ENCODE results near the gene UTP11.

UTP11 gene

GRCh38 chr1:38034871-38035270 lies 22.3 kb downstream of the UTP11 start:
- no peaks in the 10 kb centered on the region for H3K36me3 ChIP-seq
- H3K27ac ChIP-seq = no peak overlapping the region
- peak overlapping the region in 1 of 11 experiments; percentile 42; a peak in 1 of 22 replicates for H3K4me2 ChIP-seq
- no peak for TF ChIP-seq Cebpa-rat (IDR thresholded peaks at IDR 0.05)
- H3K4me3 ChIP-seq = no peak overlapping the region
- peaks cover 0 to 6% (median 0%) of the 10 kb centered on the region in 11 experiments; a peak in 4 of 22 replicates for H3K27me3 ChIP-seq
- H3K4me1 ChIP-seq = peaks cover 20 to 57% (median 45%) of the 10 kb centered on the region in 10 experiments
- peaks cover 0 to 10% (median 0%) of the 10 kb centered on the region in 11 experiments; a peak in 7 of 22 replicates for H4K20me1 ChIP-seq
- H3K9ac ChIP-seq = no peak overlapping the region
- no peaks in the 10 kb centered on the region for H3K9me3 ChIP-seq (replicated peaks in 1 of 11)

GRCh38 chr1:38037221-38037939 lies 24.8 kb downstream of the UTP11 start:
- no peak overlapping the region for H3K4me3 ChIP-seq
- no peak overlapping the region for H3K27ac ChIP-seq
- TF ChIP-seq Cebpa-rat (IDR thresholded peaks at IDR 0.05) = no peak
- peaks cover 17 to 24% (median 19%) of the 10 kb centered on the region in 11 experiments for H3K27me3 ChIP-seq
- H3K4me2 ChIP-seq = 0 out of 22 replicates have a peak overlapping the region, but pooled peaks of 1 of the 11 experiments have one; percentile 10
- peaks cover 0 to 32% (median 26%) of the 10 kb centered on the region in 10 experiments; a peak in 18 of 20 replicates for H3K4me1 ChIP-seq
- no peak overlapping the region for H3K9ac ChIP-seq
- no peaks in the 10 kb centered on the region for H3K36me3 ChIP-seq
- H3K9me3 ChIP-seq (replicated peaks in 1 of 11) = no peaks in the 10 kb centered on the region
- peaks cover 0 to 17% (median 3%) of the 10 kb centered on the region in 11 experiments; a peak in 8 of 22 replicates for H4K20me1 ChIP-seq

DNA sequence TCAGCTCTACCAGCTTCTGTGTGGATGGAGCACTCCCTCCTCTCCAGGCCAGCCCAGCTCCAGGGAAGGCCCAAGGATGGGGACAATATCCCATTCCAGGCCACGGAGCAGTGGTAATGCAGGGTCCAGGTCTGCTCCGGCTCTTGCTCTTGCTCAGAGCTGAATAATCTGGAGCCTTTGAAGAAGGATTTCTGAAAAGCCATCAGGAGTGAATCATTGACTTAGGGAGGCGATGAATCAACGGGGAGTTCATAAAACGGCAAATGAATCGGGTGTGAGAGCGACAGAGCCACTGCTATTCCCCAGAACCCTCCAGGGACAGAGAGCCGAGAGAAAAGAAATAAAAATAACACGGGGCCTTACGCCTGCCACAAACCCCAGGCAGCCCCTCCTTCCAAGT lies 26.3 kb downstream of the UTP11 start:
- TF ChIP-seq Cebpa-rat (IDR thresholded peaks at IDR 0.05) = no peak
- H3K4me1 ChIP-seq = peaks cover 0 to 24% (median 19%) of the 10 kb centered on the region in 10 experiments; a peak in 16 of 20 replicates
- no peaks in the 10 kb centered on the region for H3K9me3 ChIP-seq (replicated peaks in 1 of 11)
- H3K9ac ChIP-seq = 0 out of 22 replicates have a peak overlapping the region, but pooled peaks of 1 of the 11 experiments have one; percentile 18
- H3K36me3 ChIP-seq = no peaks in the 10 kb centered on the region
- H3K4me3 ChIP-seq = no peak overlapping the region
- peak overlapping the region in 9 of 11 experiments; percentile 30 to 84 (median 64); a peak in 18 of 22 replicates for H3K4me2 ChIP-seq
- peaks cover 32 to 39% (median 34%) of the 10 kb centered on the region in 11 experiments for H3K27me3 ChIP-seq
- no peak overlapping the region for H3K27ac ChIP-seq
- H4K20me1 ChIP-seq = peaks cover 0 to 29% (median 11%) of the 10 kb centered on the region in 11 experiments; a peak in 14 of 22 replicates

GRCh38 chr1:38039331-38040088 lies 27.0 kb downstream of the UTP11 start:
- peaks cover 38 to 45% (median 40%) of the 10 kb centered on the region in 11 experiments for H3K27me3 ChIP-seq
- no peak overlapping the region for H3K9ac ChIP-seq
- peaks cover 0 to 35% (median 17%) of the 10 kb centered on the region in 11 experiments; a peak in 16 of 22 replicates for H4K20me1 ChIP-seq
- no peak for TF ChIP-seq Cebpa-rat (IDR thresholded peaks at IDR 0.05)
- H3K27ac ChIP-seq = no peak overlapping the region
- H3K4me2 ChIP-seq = peak overlapping the region in 8 of 11 experiments; percentile 37 to 84 (median 70); a peak in 13 of 22 replicates
- H3K4me3 ChIP-seq = no peak overlapping the region
- H3K9me3 ChIP-seq (replicated peaks in 1 of 11) = no peaks in the 10 kb centered on the region
- H3K36me3 ChIP-seq = no peaks in the 10 kb centered on the region
- peaks cover 4 to 19% (median 16%) of the 10 kb centered on the region in 10 experiments; a peak in 17 of 20 replicates for H3K4me1 ChIP-seq

DNA sequence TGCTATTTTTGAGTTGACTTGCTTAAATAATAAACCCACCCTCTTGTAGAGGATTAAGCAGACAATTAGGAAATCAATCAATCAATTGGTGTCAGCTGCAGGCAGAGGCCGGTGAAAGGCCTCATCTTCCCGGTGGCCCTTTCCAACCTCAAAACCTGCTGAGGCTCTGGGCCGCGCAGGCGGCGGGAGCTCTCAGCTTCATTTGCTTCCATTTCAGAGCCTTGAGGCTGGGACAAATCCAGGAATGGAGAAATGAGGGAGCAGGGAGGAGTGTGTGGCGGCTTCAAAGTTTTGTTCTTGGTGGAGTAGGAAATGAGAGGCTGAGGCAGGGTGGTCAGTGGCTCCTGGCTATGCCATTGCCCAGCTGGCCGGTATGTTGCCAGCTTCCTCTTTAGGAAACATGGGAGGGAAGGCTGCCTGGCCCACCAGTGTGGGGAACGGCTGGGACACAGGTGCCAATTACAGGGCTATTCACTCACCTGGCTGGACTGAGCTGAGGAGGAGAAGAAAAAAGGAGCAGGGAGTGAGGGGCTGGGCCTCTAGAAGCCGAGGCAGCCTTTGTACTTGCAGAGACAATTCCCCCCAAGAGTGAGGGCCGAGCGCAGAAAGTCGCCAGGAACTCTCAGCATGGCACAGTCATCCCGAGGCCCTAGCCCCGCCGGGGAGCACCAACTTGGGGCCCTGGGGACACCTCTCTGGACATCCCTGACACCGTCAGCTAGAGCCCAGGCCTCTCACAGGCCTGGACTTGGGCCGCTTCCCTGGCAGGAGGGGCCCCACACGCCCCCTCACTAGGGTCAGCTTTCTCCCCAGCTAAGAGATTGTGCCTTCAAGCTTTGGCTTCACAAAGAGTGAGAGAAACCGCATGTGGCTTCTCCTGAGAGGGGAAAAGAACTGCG lies 29.7 kb downstream of the UTP11 start:
- Histone ChIP-seq H4K20me1 (peaks cover 0 to 55% (median 38%) of the 10 kb centered on the region in 11 experiments; a peak in 18 of 22 replicates), H3K9me3 (replicated peaks in 1 of 11) (peaks cover 0 to 9% (median 0%) of the 10 kb centered on the region in 11 experiments; a peak in 4 of 22 replicates), H3K27me3 (peaks cover 64 to 72% (median 66%) of the 10 kb centered on the region in 11 experiments), H3K36me3 (no peaks in the 10 kb centered on the region), H3K4me1 (peaks cover 18 to 38% (median 29%) of the 10 kb centered on the region in 10 experiments; a peak in 18 of 20 replicates), H3K4me2 (no peak overlapping the region), H3K9ac (no peak overlapping the region), H3K4me3 (no peak overlapping the region), H3K27ac (no peak overlapping the region)
- no peak for TF ChIP-seq Cebpa-rat (IDR thresholded peaks at IDR 0.05)

DNA sequence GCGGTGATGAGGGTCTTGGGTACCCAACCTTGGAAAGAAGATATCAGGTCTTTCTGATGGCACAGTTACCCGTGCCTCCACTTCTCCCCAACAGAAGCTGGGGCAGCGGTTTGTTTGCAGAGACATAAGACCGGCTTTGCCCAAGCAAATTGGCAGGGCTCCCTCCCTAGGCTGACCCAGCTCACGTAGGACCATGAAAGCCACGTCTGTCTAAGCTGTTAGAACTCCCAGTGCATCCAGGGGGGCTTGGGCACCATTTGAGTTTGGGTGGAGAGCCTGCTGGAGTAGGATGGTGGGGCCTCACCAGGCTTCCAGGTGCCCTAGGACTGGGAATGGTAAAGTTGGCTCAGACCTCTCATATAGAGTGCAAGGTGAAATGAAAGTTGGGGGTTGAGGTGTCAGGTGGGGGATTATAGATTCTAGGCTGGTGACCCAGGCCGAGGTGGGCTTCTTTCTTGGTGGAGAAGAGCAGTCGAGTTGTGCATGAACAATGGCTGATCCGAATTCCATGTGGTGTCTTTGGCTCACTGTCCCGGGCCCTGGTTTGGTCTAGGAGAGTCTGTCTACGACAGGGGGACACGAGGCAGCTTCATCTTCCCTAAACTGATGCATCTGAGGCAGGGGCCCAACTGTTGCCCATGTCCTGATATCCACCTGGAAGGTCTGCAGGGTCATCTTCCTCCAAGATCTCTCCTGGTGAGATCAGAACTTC lies 30.7 kb downstream of the UTP11 start:
- peaks cover 74 to 82% (median 76%) of the 10 kb centered on the region in 11 experiments for H3K27me3 ChIP-seq
- peaks cover 0 to 9% (median 0%) of the 10 kb centered on the region in 11 experiments; a peak in 4 of 22 replicates for H3K9me3 ChIP-seq (replicated peaks in 1 of 11)
- H3K9ac ChIP-seq = no peak overlapping the region
- H3K4me2 ChIP-seq = no peak overlapping the region
- no peak overlapping the region for H3K4me3 ChIP-seq
- H4K20me1 ChIP-seq = peaks cover 0 to 65% (median 45%) of the 10 kb centered on the region in 11 experiments; a peak in 18 of 22 replicates
- H3K27ac ChIP-seq = no peak overlapping the region
- H3K36me3 ChIP-seq = no peaks in the 10 kb centered on the region
- H3K4me1 ChIP-seq = peaks cover 17 to 43% (median 29%) of the 10 kb centered on the region in 10 experiments; a peak in 18 of 20 replicates
- no peak for TF ChIP-seq Cebpa-rat (IDR thresholded peaks at IDR 0.05)

- Histone ChIP-seq H3K27me3 (peaks cover 74 to 90% (median 87%) of the 10 kb centered on the region in 11 experiments), H3K9ac (no peak overlapping the region), H3K27ac (no peak overlapping the region), H3K4me2 (peak overlapping the region; percentile 34 to 99 (median 60)), H3K36me3 (no peaks in the 10 kb centered on the region), H3K4me1 (peaks cover 5 to 30% (median 22%) of the 10 kb centered on the region in 10 experiments; a peak in 17 of 20 replicates), H4K20me1 (peaks cover 0 to 73% (median 47%) of the 10 kb centered on the region in 11 experiments; a peak in 18 of 22 replicates), H3K9me3 (replicated peaks in 1 of 11) (peaks cover 0 to 9% (median 0%) of the 10 kb centered on the region in 11 experiments; a peak in 4 of 22 replicates), H3K4me3 (peak overlapping the region in 8 of 10 experiments; percentile 15 to 60 (median 38); a peak in 9 of 20 replicates)
- no peak for TF ChIP-seq Cebpa-rat (IDR thresholded peaks at IDR 0.05)
Observed at GRCh38 chr1:38044221-38045215, 32.0 kb downstream of the UTP11 start.
